ENCODE data around the gene SPINK14.

The SPINK14 gene

GRCh38 chr5:148202531-148203203 lies 34.3 kb downstream of the SPINK14 start, which contains the start of gene SPINK6:
Gene SPINK6, plus strand, starts transcription at chr5:148203042. Its CDS starts 55 bp downstream, at chr5:148203097.
- no peak for DNase-seq

- no peak for DNase-seq
Measured at GRCh38 chr5:148205044-148205806, 36.9 kb downstream of the SPINK14 start.

- no peak for DNase-seq
Measured at GRCh38 chr5:148205865-148206264, 37.5 kb downstream of the SPINK14 start.

GRCh38 chr5:148206620-148207019 lies 38.3 kb downstream of the SPINK14 start:
- no peak for DNase-seq

DNA sequence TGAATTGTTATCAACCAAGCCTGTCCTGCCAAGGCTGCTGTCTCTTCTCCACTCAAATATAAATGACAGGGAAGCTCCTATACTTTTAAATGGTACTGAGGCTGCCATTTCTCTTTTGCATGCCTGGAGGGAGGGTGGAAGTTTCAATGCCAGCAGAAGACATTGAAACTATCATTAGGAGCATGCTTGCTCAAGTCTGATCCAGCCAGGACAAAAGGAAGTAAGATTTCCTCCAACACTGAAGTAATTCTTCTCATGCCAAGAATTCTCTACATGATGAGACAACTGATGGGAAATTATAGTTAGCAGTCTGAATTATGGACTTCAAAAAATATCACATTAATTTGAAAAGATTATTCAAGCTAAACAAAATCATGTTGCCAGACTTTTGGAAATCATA lies 39.9 kb downstream of the SPINK14 start:
- DNase-seq: no peak

GRCh38 chr5:148209151-148209770 lies 40.9 kb downstream of the SPINK14 start:
- no peak for DNase-seq

DNA sequence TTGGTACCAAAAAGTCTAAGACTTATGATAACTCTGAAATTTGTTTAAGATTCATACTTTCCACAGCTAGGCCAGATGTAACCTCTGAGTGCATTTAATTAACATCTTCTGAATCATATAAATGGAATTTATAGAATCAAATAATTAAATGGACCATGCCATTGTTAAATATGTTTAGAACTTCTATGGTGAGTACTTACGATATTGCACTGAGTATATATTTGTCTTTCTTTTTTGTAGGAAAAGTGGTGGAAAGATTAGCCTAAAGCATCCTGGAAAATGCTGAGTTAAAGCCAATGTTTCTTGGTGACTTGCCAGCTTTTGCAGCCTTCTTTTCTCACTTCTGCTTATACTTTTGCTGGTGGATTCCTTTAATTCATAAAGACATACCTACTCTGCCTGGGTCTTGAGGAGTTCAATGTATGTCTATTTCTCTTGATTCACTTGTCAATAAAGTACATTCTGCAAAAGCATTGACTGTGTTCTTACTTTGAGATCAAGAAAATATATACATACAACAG lies 46.4 kb downstream of the SPINK14 start:
- no peak for DNase-seq

- no peak for DNase-seq
Measured at GRCh38 chr5:148221508-148221907, 53.2 kb downstream of the SPINK14 start.

DNA sequence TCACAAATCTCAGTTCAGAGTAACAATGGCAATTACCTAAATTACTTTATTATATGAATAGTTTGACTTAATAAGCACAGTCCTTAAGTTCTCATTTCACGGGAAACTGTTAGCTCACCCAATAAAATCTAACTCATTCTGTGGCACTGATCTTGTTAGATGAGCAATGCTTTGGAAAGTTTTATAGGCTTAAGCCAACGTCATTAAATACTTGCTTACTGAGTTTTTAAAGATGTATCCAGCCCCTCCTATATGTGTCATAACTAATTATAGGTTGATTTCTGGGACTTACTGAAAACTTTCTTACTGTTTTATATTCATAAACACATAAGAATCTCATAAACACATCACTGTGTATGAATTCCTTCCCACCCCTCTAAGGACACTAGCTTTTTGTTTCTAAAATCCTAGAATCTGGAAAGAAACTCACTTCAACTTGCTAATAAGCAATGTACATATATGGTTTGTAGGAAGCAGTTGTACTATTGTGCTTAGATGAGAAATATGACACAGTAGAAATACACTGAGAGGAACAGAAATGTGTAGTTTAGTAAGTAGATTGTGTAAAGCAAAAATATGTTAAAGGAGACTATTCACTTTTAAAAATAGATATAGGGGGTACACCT lies 55.9 kb downstream of the SPINK14 start:
- no peak for DNase-seq

Data from activated CD4-positive, alpha-beta T cell treated with anti-CD3 and anti-CD28 coated beads, Interleukin-2, amount 50 U/mL, for 16 hours (primary cell).